Measurements from ENCODE around the gene LEO1. TPM values are rescaled to one million over a fixed set of nuclear protein-coding genes. Genes with fewer than 3 reads are reported as not detected.
A peak's percentile ranks its signal among the peaks of the same experiment; 100 is the strongest.

LEO1 gene
- total and polyA plus RNA-seq, 2 experiments from 2014 or later: 28.1 to 36.0 TPM

GRCh38 chr15:51917493-51917892 lies 54.1 kb downstream of the LEO1 start:
- Histone ChIP-seq H3K4me3 (no peak overlapping the region), H3K9me3 (ENCODE audit: low read depth) (no peaks in the 10 kb centered on the region), H3K9me2 (ENCODE audit: insufficient read depth) (no peaks in the 10 kb centered on the region), H3K4me1 (ENCODE audit: insufficient read depth) (no peaks in the 10 kb centered on the region), H3K4me2 (ENCODE audit: unreplicated experiment) (no peak overlapping the region), H3F3A (ENCODE audit: insufficient read depth) (no peaks in the 10 kb centered on the region), H2AFZ (no peak overlapping the region), H4K20me1 (ENCODE audit: insufficient read depth) (no peaks in the 10 kb centered on the region), H3K27me3 (replicated peaks; ENCODE audit: insufficient read depth) (no peaks in the 10 kb centered on the region), H3K36me3 (ENCODE audit: low read depth) (peaks cover 28% of the 10 kb centered on the region), H3K79me2 (ENCODE audit: insufficient read depth) (no peaks in the 10 kb centered on the region), H3K27ac (no peak overlapping the region), H3K9ac (no peak overlapping the region)
- DNase-seq: peak; percentile 29
- TF ChIP-seq EZH2phosphoT487 (IDR thresholded peaks at IDR 0.05; ENCODE audit: insufficient read depth, low read depth) (no peak), EZH2 (IDR thresholded peaks at IDR 0.05; ENCODE audit: insufficient read depth, poor library complexity, severe bottlenecking) (no peak)
- in situ Hi-C loops (cut with MboI): no loop called here
- WGBS, 2 experiments (ENCODE audit: low coverage in 1 of 2, low lambda C conversion rate in 2 of 2, missing lambda C conversion rate in 2 of 2): 69 to 84% methylated on average over 2 of the region's 2 CpGs

- Histone ChIP-seq H3K36me3 (ENCODE audit: low read depth) (peaks cover 43% of the 10 kb centered on the region), H3K4me1 (ENCODE audit: insufficient read depth) (peaks cover 6% of the 10 kb centered on the region; the same call in 1 of the 2 replicates), H3K79me2 (ENCODE audit: insufficient read depth) (no peaks in the 10 kb centered on the region), H3F3A (ENCODE audit: insufficient read depth) (peaks cover 5% of the 10 kb centered on the region; the same call in 1 of the 2 replicates), H2AFZ (no peak overlapping the region), H3K27me3 (replicated peaks; ENCODE audit: insufficient read depth) (no peaks in the 10 kb centered on the region), H3K27ac (no peak overlapping the region), H4K20me1 (ENCODE audit: insufficient read depth) (no peaks in the 10 kb centered on the region), H3K9me3 (ENCODE audit: low read depth) (no peaks in the 10 kb centered on the region), H3K4me3 (no peak overlapping the region), H3K9me2 (ENCODE audit: insufficient read depth) (no peaks in the 10 kb centered on the region), H3K4me2 (ENCODE audit: unreplicated experiment) (no peak overlapping the region), H3K9ac (no peak overlapping the region)
- TF ChIP-seq EZH2 (IDR thresholded peaks at IDR 0.05; ENCODE audit: insufficient read depth, poor library complexity, severe bottlenecking): no peak
- TF ChIP-seq EZH2phosphoT487 (IDR thresholded peaks at IDR 0.05; ENCODE audit: insufficient read depth, low read depth): no peak
- no peak for DNase-seq
- WGBS, 2 experiments (ENCODE audit: low coverage in 1 of 2, low lambda C conversion rate in 2 of 2, missing lambda C conversion rate in 2 of 2): 96 to 100% methylated on average over 3 of the region's 3 CpGs
- in situ Hi-C loops (cut with MboI): no loop called here
These were observed 59.0 kb downstream of the LEO1 start for GRCh38 chr15:51912528-51912927.

GRCh38 chr15:51909584-51909983 lies 62.0 kb downstream of the LEO1 start:
- peaks cover 11% of the 10 kb centered on the region for H3K4me1 ChIP-seq (ENCODE audit: insufficient read depth)
- no peak for DNase-seq
- H4K20me1 ChIP-seq (ENCODE audit: insufficient read depth): no peaks in the 10 kb centered on the region
- no peak for TF ChIP-seq EZH2phosphoT487 (IDR thresholded peaks at IDR 0.05; ENCODE audit: insufficient read depth, low read depth)
- TF ChIP-seq EZH2 (IDR thresholded peaks at IDR 0.05; ENCODE audit: insufficient read depth, poor library complexity, severe bottlenecking): no peak
- no peaks in the 10 kb centered on the region for H3K9me3 ChIP-seq (ENCODE audit: low read depth)
- H2AFZ ChIP-seq: no peak overlapping the region
- H3K27me3 ChIP-seq (replicated peaks; ENCODE audit: insufficient read depth): no peaks in the 10 kb centered on the region
- no peak overlapping the region for H3K4me3 ChIP-seq
- no peak overlapping the region for H3K9ac ChIP-seq
- in situ Hi-C loops (cut with MboI): no loop called here
- H3K79me2 ChIP-seq (ENCODE audit: insufficient read depth): no peaks in the 10 kb centered on the region
- H3K36me3 ChIP-seq (ENCODE audit: low read depth): peaks cover 34% of the 10 kb centered on the region
- H3F3A ChIP-seq (ENCODE audit: insufficient read depth): peaks cover 9% of the 10 kb centered on the region; the same call in 1 of the 2 replicates
- H3K9me2 ChIP-seq (ENCODE audit: insufficient read depth): no peaks in the 10 kb centered on the region
- no peak overlapping the region for H3K4me2 ChIP-seq (ENCODE audit: unreplicated experiment)
- WGBS, 2 experiments (ENCODE audit: low coverage in 1 of 2, low lambda C conversion rate in 2 of 2, missing lambda C conversion rate in 2 of 2): 98% methylated on average over 2 of the region's 2 CpGs
- H3K27ac ChIP-seq: no peak overlapping the region

GRCh38 chr15:51908316-51908715 lies 63.3 kb downstream of the LEO1 start:
- peak; percentile 28 for DNase-seq
- TF ChIP-seq EZH2 (IDR thresholded peaks at IDR 0.05; ENCODE audit: insufficient read depth, poor library complexity, severe bottlenecking) (no peak), EZH2phosphoT487 (IDR thresholded peaks at IDR 0.05; ENCODE audit: insufficient read depth, low read depth) (no peak)
- Histone ChIP-seq H3K79me2 (ENCODE audit: insufficient read depth) (no peaks in the 10 kb centered on the region), H2AFZ (no peak overlapping the region), H3K4me2 (ENCODE audit: unreplicated experiment) (no peak overlapping the region), H3K9me2 (ENCODE audit: insufficient read depth) (no peaks in the 10 kb centered on the region), H3K9ac (no peak overlapping the region), H3K27ac (no peak overlapping the region), H3K4me3 (no peak overlapping the region), H4K20me1 (ENCODE audit: insufficient read depth) (no peaks in the 10 kb centered on the region), H3K9me3 (ENCODE audit: low read depth) (no peaks in the 10 kb centered on the region), H3K27me3 (replicated peaks; ENCODE audit: insufficient read depth) (no peaks in the 10 kb centered on the region), H3K4me1 (ENCODE audit: insufficient read depth) (peaks cover 11% of the 10 kb centered on the region), H3F3A (ENCODE audit: insufficient read depth) (peaks cover 9% of the 10 kb centered on the region; the same call in 1 of the 2 replicates), H3K36me3 (ENCODE audit: low read depth) (peaks cover 43% of the 10 kb centered on the region)
- in situ Hi-C loops (cut with MboI): no loop called here
- 95 to 100% methylated on average over 1 of the region's 1 CpG for WGBS, 2 experiments (ENCODE audit: low coverage in 1 of 2, low lambda C conversion rate in 2 of 2, missing lambda C conversion rate in 2 of 2)

All from GM23248 (cell line).